GM21360 (cell line): ENCODE results near the gene PRDM15.

Experiments
- ATAC-seq: cut with Tn5 transposase; IDR thresholded peaks from one replicate; pipeline ENCODE4 v1.9.1; 2021; ENCODE audit warnings: mild to moderate bottlenecking, moderate library complexity; ENCODE audit not compliant: unreplicated experiment

Gene PRDM15

DNA sequence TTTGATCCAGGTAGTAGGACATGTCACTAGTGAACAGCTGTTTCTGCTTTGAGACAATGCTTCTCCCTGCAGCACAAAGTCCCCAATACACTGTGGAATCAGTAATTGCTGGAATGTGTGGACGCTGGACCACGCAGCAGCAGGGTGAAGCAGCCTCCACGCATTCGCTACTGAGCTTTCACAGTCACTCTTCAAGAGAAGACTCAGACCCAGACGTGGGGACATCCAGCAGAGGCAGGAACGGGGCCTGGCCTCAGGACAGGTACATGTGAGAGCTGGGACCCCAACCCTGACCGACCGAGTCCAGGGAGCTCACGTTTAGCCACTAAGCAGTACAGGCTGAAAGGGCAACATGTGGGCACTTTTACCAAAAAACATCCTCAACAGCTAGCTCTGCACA, 34.1 kb upstream of the PRDM15 start:
- ATAC-seq: no peak

- ATAC-seq: no peak
Observed at GRCh38 chr21:41908829-41909228, 29.7 kb upstream of the PRDM15 start.

GRCh38 chr21:41907496-41908258, 28.5 kb upstream of the PRDM15 start:
- no peak for ATAC-seq

- ATAC-seq: no peak
Observed at GRCh38 chr21:41906770-41907169, 27.6 kb upstream of the PRDM15 start.

DNA sequence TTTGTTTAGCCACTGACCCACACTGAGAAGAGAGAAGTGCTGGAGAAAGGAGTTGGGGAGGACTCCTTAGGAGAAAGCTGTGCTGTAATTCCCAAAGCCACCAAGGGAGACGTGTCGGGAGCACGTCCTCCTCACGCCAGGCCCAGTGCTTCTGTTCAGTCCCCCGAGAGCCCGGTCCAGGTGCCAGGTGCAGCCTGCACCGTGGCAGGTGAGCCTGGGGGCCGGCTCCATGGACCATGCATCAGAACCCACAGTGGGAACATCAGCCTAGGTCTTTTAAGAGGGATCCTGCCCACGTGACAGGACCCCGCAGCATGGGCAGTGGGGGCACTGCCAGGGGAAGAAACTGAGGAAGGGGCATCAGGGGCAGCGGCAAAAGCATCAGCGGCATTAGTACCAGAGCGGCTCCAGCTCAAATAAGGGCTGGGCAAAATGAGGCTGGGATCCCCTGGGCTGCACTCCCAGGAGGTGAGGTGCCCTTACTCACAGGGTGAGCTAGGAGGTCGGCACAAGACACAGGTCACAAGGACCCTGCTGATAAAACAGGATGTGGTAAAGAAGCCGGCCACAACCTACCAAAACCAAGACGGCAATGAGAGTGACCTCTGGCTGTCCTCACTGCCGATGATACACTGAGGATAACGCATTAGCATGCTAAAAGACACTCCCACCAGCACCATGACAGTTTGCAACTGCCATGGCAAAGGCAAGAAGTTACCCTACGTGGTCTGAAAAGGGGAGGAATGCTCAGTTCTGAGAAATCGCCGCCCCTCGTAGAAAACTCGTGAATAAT, 24.6 kb upstream of the PRDM15 start:
- ATAC-seq: no peak

DNA sequence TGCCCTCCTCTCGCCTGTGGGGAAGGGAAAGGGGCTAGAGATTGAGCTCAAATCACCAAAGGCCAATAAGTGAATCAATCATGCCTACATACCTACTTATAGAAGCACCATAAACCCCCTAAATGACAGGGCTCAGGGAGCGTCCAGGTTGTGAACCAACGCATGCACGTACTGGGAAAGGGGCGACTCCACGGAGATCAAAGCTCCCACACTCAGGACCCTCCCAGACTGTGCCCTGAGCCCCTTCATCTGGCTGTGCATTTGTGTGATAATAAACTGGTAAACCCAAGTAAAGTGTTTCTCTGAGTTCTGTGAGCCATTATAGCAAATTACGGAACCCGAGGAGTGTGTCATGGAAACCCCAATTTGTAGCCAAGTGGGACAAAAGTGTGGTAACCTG, 23.8 kb upstream of the PRDM15 start:
- no peak for ATAC-seq

- ATAC-seq: no peak
Observed at GRCh38 chr21:41901782-41902181, 22.6 kb upstream of the PRDM15 start.

- ATAC-seq: no peak
Observed at GRCh38 chr21:41901099-41901498, 22.0 kb upstream of the PRDM15 start.

- ATAC-seq: no peak
Observed at GRCh38 chr21:41900401-41900800, 21.3 kb upstream of the PRDM15 start.

GRCh38 chr21:41899426-41900202, 20.5 kb upstream of the PRDM15 start:
- no peak for ATAC-seq

- ATAC-seq: no peak
Observed at GRCh38 chr21:41898998-41899397, 19.9 kb upstream of the PRDM15 start.

DNA sequence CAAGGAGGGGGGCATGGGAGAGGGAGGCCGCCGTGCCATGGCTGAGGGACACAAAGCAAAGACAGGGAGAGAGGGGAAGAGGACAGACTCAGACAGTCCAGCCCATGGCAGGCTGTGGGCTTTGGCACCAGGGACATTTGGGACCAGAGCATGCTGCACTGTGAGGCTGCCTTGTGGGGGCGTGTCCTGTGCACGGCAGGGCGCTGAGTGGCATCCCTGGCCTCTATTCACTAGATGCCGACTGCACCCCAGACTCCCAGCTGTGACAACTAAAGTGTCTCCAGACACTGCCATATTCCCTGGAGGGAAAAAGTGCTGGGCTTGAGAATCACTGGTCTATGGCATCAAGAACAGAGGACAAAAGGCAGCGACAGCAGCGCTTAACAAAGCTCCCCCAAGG, 18.6 kb upstream of the PRDM15 start:
- ATAC-seq: no peak

GRCh38 chr21:41897047-41897669, 18.0 kb upstream of the PRDM15 start:
- no peak for ATAC-seq

- ATAC-seq: no peak
Observed at GRCh38 chr21:41895643-41896493, 16.7 kb upstream of the PRDM15 start.

- no peak for ATAC-seq
Observed at GRCh38 chr21:41894922-41895557, 15.9 kb upstream of the PRDM15 start.

DNA sequence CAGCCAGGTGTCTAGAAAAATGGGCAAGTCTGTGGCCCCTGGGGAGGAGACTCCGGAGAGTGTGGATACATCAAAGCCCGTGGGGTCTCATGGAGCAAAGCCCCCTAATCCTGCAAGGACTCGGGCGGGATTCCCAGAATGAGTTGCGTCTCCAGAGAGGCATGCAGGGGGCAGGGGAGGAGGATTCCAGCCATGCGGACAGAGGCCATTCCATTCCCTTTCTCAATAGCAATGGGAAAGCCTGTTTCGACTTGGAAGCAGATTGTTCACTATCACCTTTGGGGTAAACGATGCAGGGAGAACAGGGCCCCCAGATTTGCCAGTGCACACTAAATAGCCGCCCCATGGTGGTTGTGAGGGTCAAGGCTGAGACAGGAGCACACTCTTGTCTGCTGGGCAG, 15.4 kb upstream of the PRDM15 start:
- no peak for ATAC-seq

GRCh38 chr21:41892726-41893125, 13.6 kb upstream of the PRDM15 start:
- ATAC-seq: no peak

- no peak for ATAC-seq
Observed at GRCh38 chr21:41891132-41891531, 12.0 kb upstream of the PRDM15 start.

DNA sequence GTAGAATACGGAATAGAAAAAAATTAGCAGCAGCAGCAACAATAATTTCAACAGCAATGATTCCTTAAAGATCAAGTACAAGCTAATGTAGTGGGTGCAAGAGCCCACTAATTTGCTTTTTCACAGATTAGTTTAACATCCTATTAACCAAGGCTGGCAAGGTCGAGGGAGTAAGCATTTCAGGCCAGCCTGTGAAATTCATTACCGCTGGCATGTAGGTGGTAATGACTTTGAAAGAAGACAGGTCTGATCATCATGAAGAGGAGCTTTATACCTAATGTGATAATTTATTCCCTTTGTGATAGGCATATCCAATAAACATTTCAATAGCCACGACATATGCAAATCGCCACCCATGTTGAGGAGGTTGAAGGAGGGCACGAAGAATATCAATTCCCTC, 11.2 kb upstream of the PRDM15 start:
- no peak for ATAC-seq
